ENCODE measurements around the gene C10orf71.

Gene C10orf71

DNA sequence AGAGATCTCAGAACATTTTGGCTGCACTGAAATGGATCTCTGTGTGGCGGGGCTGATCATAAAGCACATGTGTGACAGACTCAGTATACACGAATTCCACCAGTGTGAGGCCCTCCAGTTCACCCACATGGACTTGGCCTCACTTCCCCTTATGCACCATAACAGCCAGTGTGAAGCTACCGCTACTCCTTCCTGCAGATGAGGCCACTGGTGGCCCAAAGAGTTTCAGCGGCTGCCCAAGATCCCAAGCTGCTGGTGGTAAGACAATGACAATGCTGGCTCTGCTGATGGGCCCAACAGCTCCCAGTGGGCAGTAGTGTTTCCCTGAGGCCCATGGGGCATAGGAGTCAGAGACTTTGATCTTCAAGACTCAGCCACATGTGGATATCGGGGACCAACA is 21.0 kb upstream of the C10orf71 start:
- H3K79me1 ChIP-seq (ENCODE audit: low read length), result no peaks in the 10 kb centered on the region
- H3K27me3 ChIP-seq (ENCODE audit: insufficient read depth, low read length, poor library complexity), result no peaks in the 10 kb centered on the region
- H3K36me3 ChIP-seq (ENCODE audit: control insufficient read depth, insufficient read depth, low read length), result no peaks in the 10 kb centered on the region
- no CpG with 5 or more reads among the region's 5 CpGs for WGBS (ENCODE audit: extremely low coverage, insufficient coverage, low lambda C conversion rate)
- H2AK5ac ChIP-seq (ENCODE audit: low read length), result no peak overlapping the region
- H3K18ac ChIP-seq (ENCODE audit: low read length), result no peak overlapping the region
- no peak for DNase-seq
- H3K79me2 ChIP-seq (ENCODE audit: control insufficient read depth, insufficient read depth, low read length), result no peaks in the 10 kb centered on the region
- no peak overlapping the region for H3K4ac ChIP-seq (ENCODE audit: low read depth, low read length)
- no peak overlapping the region for H4K8ac ChIP-seq (ENCODE audit: low read depth, low read length)
- no peak overlapping the region for H4K5ac ChIP-seq (ENCODE audit: low read length)
- H2BK120ac ChIP-seq (ENCODE audit: low read depth, low read length), result no peak overlapping the region
- no peaks in the 10 kb centered on the region for H3K4me1 ChIP-seq (ENCODE audit: control insufficient read depth, low read depth, low read length)
- no peak overlapping the region for H3K23ac ChIP-seq (ENCODE audit: low read length)
- H3K9ac ChIP-seq (ENCODE audit: low read length), result no peak overlapping the region
- no peak overlapping the region for H3K4me2 ChIP-seq (ENCODE audit: low read length)
- no peak overlapping the region for H3K56ac ChIP-seq (ENCODE audit: low read length)
- no peak overlapping the region for H2BK5ac ChIP-seq (ENCODE audit: low read length)
- no peak overlapping the region for H2BK15ac ChIP-seq (replicated peaks; ENCODE audit: low read depth)
- no peak overlapping the region for H3K4me3 ChIP-seq (ENCODE audit: low read length)
- no peak overlapping the region for H3K27ac ChIP-seq (ENCODE audit: low read depth, low read length)

DNA sequence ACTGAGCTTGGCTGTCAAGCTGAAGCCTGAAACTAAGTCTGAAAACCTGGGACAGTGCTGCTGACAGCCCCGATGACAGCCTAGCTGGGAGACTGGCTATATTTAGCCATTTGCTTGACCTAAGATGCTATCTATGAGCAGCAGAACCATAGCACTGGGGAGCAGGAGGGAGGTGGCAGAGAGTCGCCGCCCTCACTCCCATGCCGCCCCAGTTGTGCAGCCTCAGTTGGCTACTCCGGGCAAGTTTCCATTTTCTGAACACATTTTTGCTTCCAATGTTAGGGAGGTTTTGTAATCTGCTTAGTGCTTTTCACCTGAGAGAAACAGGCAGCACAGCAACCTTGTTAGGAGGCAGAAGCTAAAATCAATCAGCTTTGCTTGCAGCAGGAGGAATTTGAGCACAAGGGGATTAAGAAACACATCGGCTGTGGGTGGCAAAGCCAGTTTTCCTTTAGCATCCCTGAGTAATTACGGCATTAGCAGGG is 20.4 kb upstream of the C10orf71 start:
- Histone ChIP-seq H3K9ac (ENCODE audit: low read length) (no peak overlapping the region), H3K27me3 (ENCODE audit: insufficient read depth, low read length, poor library complexity) (no peaks in the 10 kb centered on the region), H3K4me2 (ENCODE audit: low read length) (no peak overlapping the region), H3K4me3 (ENCODE audit: low read length) (no peak overlapping the region), H2BK15ac (replicated peaks; ENCODE audit: low read depth) (no peak overlapping the region), H4K8ac (ENCODE audit: low read depth, low read length) (no peak overlapping the region), H2BK120ac (ENCODE audit: low read depth, low read length) (no peak overlapping the region), H3K4ac (ENCODE audit: low read depth, low read length) (no peak overlapping the region), H3K56ac (ENCODE audit: low read length) (no peak overlapping the region), H3K23ac (ENCODE audit: low read length) (no peak overlapping the region), H2AK5ac (ENCODE audit: low read length) (no peak overlapping the region), H3K27ac (ENCODE audit: low read depth, low read length) (no peak overlapping the region), H3K79me1 (ENCODE audit: low read length) (no peaks in the 10 kb centered on the region), H2BK5ac (ENCODE audit: low read length) (no peak overlapping the region), H3K79me2 (ENCODE audit: control insufficient read depth, insufficient read depth, low read length) (no peaks in the 10 kb centered on the region), H4K5ac (ENCODE audit: low read length) (no peak overlapping the region), H3K36me3 (ENCODE audit: control insufficient read depth, insufficient read depth, low read length) (no peaks in the 10 kb centered on the region), H3K4me1 (ENCODE audit: control insufficient read depth, low read depth, low read length) (no peaks in the 10 kb centered on the region), H3K18ac (ENCODE audit: low read length) (no peak overlapping the region)
- no peak for DNase-seq
- no CpG with 5 or more reads among the region's 7 CpGs for WGBS (ENCODE audit: extremely low coverage, insufficient coverage, low lambda C conversion rate)

DNA sequence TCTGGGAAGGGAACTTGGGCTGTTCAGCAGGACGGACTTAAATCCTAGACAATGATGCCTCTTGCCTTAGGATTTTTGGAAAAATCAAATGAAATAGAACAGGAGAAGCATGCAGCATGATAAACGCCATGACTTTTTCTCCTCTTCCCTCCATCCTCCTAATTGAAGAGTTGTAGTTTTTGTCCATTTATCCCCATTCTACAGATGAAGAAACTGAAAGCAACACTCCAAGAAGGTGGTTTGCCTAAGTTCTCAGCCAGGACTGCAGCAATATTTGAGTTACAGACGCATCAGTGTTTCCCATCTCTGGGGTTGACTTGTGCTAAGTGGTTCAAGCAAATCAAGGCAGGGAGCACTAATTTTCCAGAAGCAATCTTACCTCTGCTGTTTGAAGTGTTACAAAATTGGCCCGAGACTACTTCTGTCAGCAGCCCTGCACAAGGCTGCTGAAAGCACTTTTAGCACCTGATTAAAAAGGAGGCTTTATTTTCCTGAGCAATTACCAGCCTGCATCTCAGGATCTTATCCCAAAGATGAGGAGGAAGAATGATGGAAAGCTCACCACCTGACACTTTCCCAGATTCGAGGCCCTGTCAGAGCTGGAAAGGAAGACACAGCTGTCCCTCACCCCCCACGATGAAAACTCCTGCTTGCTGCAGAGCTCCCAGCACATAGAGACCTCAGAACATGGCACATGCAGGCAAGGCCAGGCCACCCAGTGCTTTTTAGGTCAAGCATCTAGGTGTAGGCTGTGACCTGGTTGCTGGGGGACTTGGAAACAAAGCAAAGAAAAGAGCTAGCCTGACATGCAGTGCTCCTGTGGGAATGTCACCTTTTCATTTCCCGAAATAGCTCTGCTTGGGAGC is 19.7 kb upstream of the C10orf71 start:
- H3K36me3 ChIP-seq (ENCODE audit: control insufficient read depth, insufficient read depth, low read length), result no peaks in the 10 kb centered on the region
- H3K27ac ChIP-seq (ENCODE audit: low read depth, low read length), result no peak overlapping the region
- no peaks in the 10 kb centered on the region for H3K4me1 ChIP-seq (ENCODE audit: control insufficient read depth, low read depth, low read length)
- DNase-seq, result no peak
- no peak overlapping the region for H3K9ac ChIP-seq (ENCODE audit: low read length)
- H3K56ac ChIP-seq (ENCODE audit: low read length), result no peak overlapping the region
- H3K27me3 ChIP-seq (ENCODE audit: insufficient read depth, low read length, poor library complexity), result no peaks in the 10 kb centered on the region
- WGBS (ENCODE audit: extremely low coverage, insufficient coverage, low lambda C conversion rate), result no CpG with 5 or more reads among the region's 7 CpGs
- H2BK120ac ChIP-seq (ENCODE audit: low read depth, low read length), result no peak overlapping the region
- no peak overlapping the region for H3K18ac ChIP-seq (ENCODE audit: low read length)
- H4K5ac ChIP-seq (ENCODE audit: low read length), result no peak overlapping the region
- no peak overlapping the region for H3K4ac ChIP-seq (ENCODE audit: low read depth, low read length)
- H3K4me2 ChIP-seq (ENCODE audit: low read length), result no peak overlapping the region
- H3K23ac ChIP-seq (ENCODE audit: low read length), result no peak overlapping the region
- no peak overlapping the region for H2AK5ac ChIP-seq (ENCODE audit: low read length)
- H2BK5ac ChIP-seq (ENCODE audit: low read length), result no peak overlapping the region
- H4K8ac ChIP-seq (ENCODE audit: low read depth, low read length), result no peak overlapping the region
- H3K79me2 ChIP-seq (ENCODE audit: control insufficient read depth, insufficient read depth, low read length), result no peaks in the 10 kb centered on the region
- no peak overlapping the region for H2BK15ac ChIP-seq (replicated peaks; ENCODE audit: low read depth)
- no peaks in the 10 kb centered on the region for H3K79me1 ChIP-seq (ENCODE audit: low read length)
- no peak overlapping the region for H3K4me3 ChIP-seq (ENCODE audit: low read length)

DNA sequence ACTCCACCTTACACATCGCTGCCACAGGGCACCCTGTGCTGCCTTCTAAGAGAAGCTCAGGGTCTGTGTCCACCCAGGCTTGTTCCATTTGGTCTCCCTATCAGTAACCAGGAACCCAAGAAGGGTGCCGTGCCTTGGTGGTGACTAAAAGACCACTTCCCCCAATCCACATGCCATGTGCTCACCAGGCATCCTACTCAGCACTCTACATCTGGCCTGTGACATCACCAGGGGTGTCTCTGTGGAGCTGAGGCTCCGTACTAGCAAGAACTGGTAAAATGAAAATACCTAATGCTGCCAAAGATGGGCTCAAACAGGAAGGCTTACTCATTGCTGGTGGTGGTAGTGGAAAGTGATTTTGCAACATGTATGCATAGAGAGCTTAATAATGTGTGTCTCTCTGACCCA is 19.0 kb upstream of the C10orf71 start:
- Histone ChIP-seq H3K23ac (ENCODE audit: low read length) (no peak overlapping the region), H2BK15ac (replicated peaks; ENCODE audit: low read depth) (no peak overlapping the region), H3K79me2 (ENCODE audit: control insufficient read depth, insufficient read depth, low read length) (no peaks in the 10 kb centered on the region), H3K27me3 (ENCODE audit: insufficient read depth, low read length, poor library complexity) (no peaks in the 10 kb centered on the region), H4K5ac (ENCODE audit: low read length) (no peak overlapping the region), H3K27ac (ENCODE audit: low read depth, low read length) (no peak overlapping the region), H3K56ac (ENCODE audit: low read length) (no peak overlapping the region), H3K9ac (ENCODE audit: low read length) (no peak overlapping the region), H3K4me1 (ENCODE audit: control insufficient read depth, low read depth, low read length) (no peaks in the 10 kb centered on the region), H4K8ac (ENCODE audit: low read depth, low read length) (no peak overlapping the region), H3K4me2 (ENCODE audit: low read length) (no peak overlapping the region), H2BK5ac (ENCODE audit: low read length) (no peak overlapping the region), H3K18ac (ENCODE audit: low read length) (no peak overlapping the region), H2AK5ac (ENCODE audit: low read length) (no peak overlapping the region), H3K79me1 (ENCODE audit: low read length) (no peaks in the 10 kb centered on the region), H2BK120ac (ENCODE audit: low read depth, low read length) (no peak overlapping the region), H3K36me3 (ENCODE audit: control insufficient read depth, insufficient read depth, low read length) (no peaks in the 10 kb centered on the region), H3K4ac (ENCODE audit: low read depth, low read length) (no peak overlapping the region), H3K4me3 (ENCODE audit: low read length) (no peak overlapping the region)
- WGBS (ENCODE audit: extremely low coverage, insufficient coverage, low lambda C conversion rate), result no CpG with 5 or more reads among the region's 3 CpGs
- DNase-seq, result no peak

DNA sequence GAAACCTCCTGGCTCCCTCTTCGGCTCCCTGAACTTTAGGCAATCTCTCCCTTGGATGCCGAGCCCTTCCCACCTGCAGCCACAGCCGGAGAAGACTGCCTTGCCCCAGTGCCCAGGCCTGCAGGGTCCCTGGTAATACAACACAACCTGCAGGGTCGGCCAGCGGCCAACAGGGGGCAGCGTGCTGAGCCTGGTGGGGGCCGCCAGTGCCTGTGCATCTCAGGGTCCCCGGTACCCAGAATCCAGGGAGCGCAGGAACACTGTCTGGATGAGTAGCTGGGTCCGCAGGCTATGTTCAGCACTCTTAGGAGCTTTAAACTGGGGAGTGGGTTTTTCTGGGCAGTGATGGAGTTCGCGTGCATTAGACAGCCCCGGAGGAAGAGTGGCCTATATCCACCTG is 17.5 kb upstream of the C10orf71 start:
- H3K36me3 ChIP-seq (ENCODE audit: control insufficient read depth, insufficient read depth, low read length), result no peaks in the 10 kb centered on the region
- H3K4ac ChIP-seq (ENCODE audit: low read depth, low read length), result no peak overlapping the region
- H2BK120ac ChIP-seq (ENCODE audit: low read depth, low read length), result no peak overlapping the region
- H4K5ac ChIP-seq (ENCODE audit: low read length), result no peak overlapping the region
- no peak overlapping the region for H3K9ac ChIP-seq (ENCODE audit: low read length)
- no peak overlapping the region for H3K27ac ChIP-seq (ENCODE audit: low read depth, low read length)
- H3K18ac ChIP-seq (ENCODE audit: low read length), result no peak overlapping the region
- H2BK5ac ChIP-seq (ENCODE audit: low read length), result no peak overlapping the region
- no peak overlapping the region for H2BK15ac ChIP-seq (replicated peaks; ENCODE audit: low read depth)
- H3K4me3 ChIP-seq (ENCODE audit: low read length), result no peak overlapping the region
- H2AK5ac ChIP-seq (ENCODE audit: low read length), result no peak overlapping the region
- no peaks in the 10 kb centered on the region for H3K27me3 ChIP-seq (ENCODE audit: insufficient read depth, low read length, poor library complexity)
- H3K79me1 ChIP-seq (ENCODE audit: low read length), result no peaks in the 10 kb centered on the region
- H3K4me1 ChIP-seq (ENCODE audit: control insufficient read depth, low read depth, low read length), result no peaks in the 10 kb centered on the region
- peak; percentile 32 for DNase-seq
- H3K4me2 ChIP-seq (ENCODE audit: low read length), result no peak overlapping the region
- H3K56ac ChIP-seq (ENCODE audit: low read length), result no peak overlapping the region
- no peaks in the 10 kb centered on the region for H3K79me2 ChIP-seq (ENCODE audit: control insufficient read depth, insufficient read depth, low read length)
- no peak overlapping the region for H4K8ac ChIP-seq (ENCODE audit: low read depth, low read length)
- no peak overlapping the region for H3K23ac ChIP-seq (ENCODE audit: low read length)
- no CpG with 5 or more reads among the region's 13 CpGs for WGBS (ENCODE audit: extremely low coverage, insufficient coverage, low lambda C conversion rate)

DNA sequence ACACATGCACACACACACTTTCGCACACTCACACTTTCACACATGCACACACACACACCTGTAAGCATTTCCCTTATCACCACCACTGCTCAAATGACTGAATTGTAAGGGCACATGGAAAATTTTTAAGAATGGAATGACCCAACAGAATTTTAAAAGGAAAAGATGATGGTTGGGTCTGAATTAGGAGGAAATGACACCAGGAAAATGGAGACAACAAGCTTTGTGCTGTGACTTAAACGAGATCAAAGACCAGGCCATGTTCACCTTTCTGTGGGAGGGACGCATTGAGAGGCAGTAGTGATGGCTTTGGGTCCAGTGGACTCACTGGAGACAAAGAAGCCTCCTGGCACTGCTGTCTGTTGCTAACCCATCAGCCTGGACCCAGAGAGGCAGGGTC is 16.7 kb upstream of the C10orf71 start:
- Histone ChIP-seq H3K9ac (ENCODE audit: low read length) (no peak overlapping the region), H3K23ac (ENCODE audit: low read length) (no peak overlapping the region), H3K18ac (ENCODE audit: low read length) (no peak overlapping the region), H4K5ac (ENCODE audit: low read length) (no peak overlapping the region), H3K4me3 (ENCODE audit: low read length) (no peak overlapping the region), H4K8ac (ENCODE audit: low read depth, low read length) (no peak overlapping the region), H2BK120ac (ENCODE audit: low read depth, low read length) (no peak overlapping the region), H2BK15ac (replicated peaks; ENCODE audit: low read depth) (no peak overlapping the region), H3K4me2 (ENCODE audit: low read length) (no peak overlapping the region), H2BK5ac (ENCODE audit: low read length) (no peak overlapping the region), H3K4me1 (ENCODE audit: control insufficient read depth, low read depth, low read length) (no peaks in the 10 kb centered on the region), H3K27ac (ENCODE audit: low read depth, low read length) (no peak overlapping the region), H3K36me3 (ENCODE audit: control insufficient read depth, insufficient read depth, low read length) (no peaks in the 10 kb centered on the region), H3K79me2 (ENCODE audit: control insufficient read depth, insufficient read depth, low read length) (no peaks in the 10 kb centered on the region), H3K27me3 (ENCODE audit: insufficient read depth, low read length, poor library complexity) (no peaks in the 10 kb centered on the region), H3K56ac (ENCODE audit: low read length) (no peak overlapping the region), H3K4ac (ENCODE audit: low read depth, low read length) (no peak overlapping the region), H2AK5ac (ENCODE audit: low read length) (no peak overlapping the region), H3K79me1 (ENCODE audit: low read length) (no peaks in the 10 kb centered on the region)
- no CpG with 5 or more reads among the region's 3 CpGs for WGBS (ENCODE audit: extremely low coverage, insufficient coverage, low lambda C conversion rate)
- no peak for DNase-seq
